RWPE1 (cell line): ENCODE measurements around the gene ZNF431.

ENCODE experiments used
- CTCF ChIA-PET: fragments of 350-600 bp; sonication (Branson Sonifier 250); formaldehyde crosslinking; extraction: SDS; loops from one replicate; lab custom pipeline; 2021; lab: Yijun Ruan, JAX
- POLR2A ChIA-PET: fragments of 400-600 bp; formaldehyde crosslinking; extraction: SDS; loops from one replicate; lab custom pipeline; 2020; ENCODE audit warnings: antibody characterized with exemption; ENCODE audit not compliant: low non-redundant PET; lab: Yijun Ruan, JAX
- DNase-seq: peaks from one replicate; pipeline ENCODE4 v3.0.0; 2012; ENCODE audit warnings: low spot score
- H3K27ac ChIP-seq: fragments of 450-650 bp; 2 replicates; pipeline ENCODE4 v1.5.1; 2017
- CTCF ChIP-seq: fragments of 450-650 bp; conservative IDR thresholded peaks from 2 replicates; pipeline ENCODE4 v1.5.1; 2017; ENCODE audit warnings: low read depth, mild to moderate bottlenecking

Gene ZNF431

GRCh38 chr19:21110183-21110582 lies 31.7 kb upstream of the ZNF431 start:
- no peak for TF ChIP-seq CTCF
- no peak overlapping the region for H3K27ac ChIP-seq
- DNase-seq: no peak
- POLR2A ChIA-PET: no interaction called here
- CTCF ChIA-PET: interaction anchor here (0.6 kb wide), 1 partner anchor 455 kb away, joined by 3 read pairs; no protein-coding TSS in a partner anchor

- H3K27ac ChIP-seq: no peak overlapping the region
- TF ChIP-seq CTCF: no peak
- ChIA-PET CTCF (no interaction called here), POLR2A (no interaction called here)
- no peak for DNase-seq
Observed at GRCh38 chr19:21115430-21115829, 26.4 kb upstream of the ZNF431 start.

GRCh38 chr19:21117041-21117907 lies 24.6 kb upstream of the ZNF431 start:
- no peak for DNase-seq
- H3K27ac ChIP-seq: no peak overlapping the region
- CTCF ChIA-PET: interaction anchor here (0.8 kb wide), 1 partner anchor 202 kb away, joined by 4 read pairs; no protein-coding TSS in a partner anchor
- POLR2A ChIA-PET: no interaction called here
- TF ChIP-seq CTCF: no peak

GRCh38 chr19:21126078-21126477 lies 15.8 kb upstream of the ZNF431 start:
- no peak overlapping the region for H3K27ac ChIP-seq
- CTCF ChIA-PET: no interaction called here
- TF ChIP-seq CTCF: no peak
- POLR2A ChIA-PET: no interaction called here
- no peak for DNase-seq

GRCh38 chr19:21127001-21127400 lies 14.8 kb upstream of the ZNF431 start:
- ChIA-PET CTCF (no interaction called here), POLR2A (no interaction called here)
- no peak for TF ChIP-seq CTCF
- DNase-seq: no peak
- H3K27ac ChIP-seq: no peak overlapping the region

GRCh38 chr19:21127898-21128297 lies 13.9 kb upstream of the ZNF431 start:
- POLR2A ChIA-PET: interaction anchor here (0.6 kb wide), 1 partner anchor 159 kb away, joined by 4 read pairs; no protein-coding TSS in a partner anchor
- H3K27ac ChIP-seq: no peak overlapping the region
- CTCF ChIA-PET: no interaction called here

More at GRCh38 chr19:21127898-21128297, 13.9 kb upstream of the ZNF431 start:
- no peak for DNase-seq
- TF ChIP-seq CTCF: no peak
